ENCODE measurements around the gene CACNG4.

DNA sequence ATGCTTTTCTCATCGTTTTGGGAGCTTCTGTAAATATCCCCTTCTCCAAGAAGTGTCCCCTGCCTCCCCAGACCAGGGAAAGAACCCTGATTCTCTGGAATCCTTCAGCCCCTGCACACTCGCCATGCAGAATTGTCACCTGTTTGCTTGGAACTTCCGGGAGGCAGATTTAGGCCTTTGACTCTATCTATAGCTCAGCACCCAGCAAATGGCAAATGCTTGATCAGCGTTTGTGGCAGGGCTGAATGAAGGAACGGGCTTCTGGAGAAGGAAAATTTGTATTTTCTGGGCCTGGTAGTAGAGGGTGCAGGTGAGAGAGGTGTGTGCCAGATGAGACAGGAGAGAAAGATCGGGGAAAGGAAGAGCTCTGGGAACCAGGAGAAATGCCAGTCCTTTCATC lies 18.3 kb upstream of the CACNG4 start:
- TF ChIP-seq POLR2AphosphoS5 (IDR thresholded peaks at IDR 0.05): no peak
- TF ChIP-seq, protein P1, sequence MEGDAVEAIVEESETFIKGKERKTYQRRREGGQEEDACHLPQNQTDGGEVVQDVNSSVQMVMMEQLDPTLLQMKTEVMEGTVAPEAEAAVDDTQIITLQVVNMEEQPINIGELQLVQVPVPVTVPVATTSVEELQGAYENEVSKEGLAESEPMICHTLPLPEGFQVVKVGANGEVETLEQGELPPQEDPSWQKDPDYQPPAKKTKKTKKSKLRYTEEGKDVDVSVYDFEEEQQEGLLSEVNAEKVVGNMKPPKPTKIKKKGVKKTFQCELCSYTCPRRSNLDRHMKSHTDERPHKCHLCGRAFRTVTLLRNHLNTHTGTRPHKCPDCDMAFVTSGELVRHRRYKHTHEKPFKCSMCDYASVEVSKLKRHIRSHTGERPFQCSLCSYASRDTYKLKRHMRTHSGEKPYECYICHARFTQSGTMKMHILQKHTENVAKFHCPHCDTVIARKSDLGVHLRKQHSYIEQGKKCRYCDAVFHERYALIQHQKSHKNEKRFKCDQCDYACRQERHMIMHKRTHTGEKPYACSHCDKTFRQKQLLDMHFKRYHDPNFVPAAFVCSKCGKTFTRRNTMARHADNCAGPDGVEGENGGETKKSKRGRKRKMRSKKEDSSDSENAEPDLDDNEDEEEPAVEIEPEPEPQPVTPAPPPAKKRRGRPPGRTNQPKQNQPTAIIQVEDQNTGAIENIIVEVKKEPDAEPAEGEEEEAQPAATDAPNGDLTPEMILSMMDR (IDR thresholded peaks at IDR 0.05): no peak
